GM12873 (cell line): ENCODE measurements around the gene PDXK.

ENCODE experiments used
- TF ChIP-seq, protein P1 (sequence below): IDR thresholded peaks from 2 replicates; pipeline ENCODE4 v1.5.1; 2012; ENCODE audit warnings: low read depth, mild to moderate bottlenecking, moderate library complexity, low read length, control low read depth; ENCODE audit not compliant: insufficient read depth; ENCODE audit errors: missing control alignments

Gene PDXK

DNA sequence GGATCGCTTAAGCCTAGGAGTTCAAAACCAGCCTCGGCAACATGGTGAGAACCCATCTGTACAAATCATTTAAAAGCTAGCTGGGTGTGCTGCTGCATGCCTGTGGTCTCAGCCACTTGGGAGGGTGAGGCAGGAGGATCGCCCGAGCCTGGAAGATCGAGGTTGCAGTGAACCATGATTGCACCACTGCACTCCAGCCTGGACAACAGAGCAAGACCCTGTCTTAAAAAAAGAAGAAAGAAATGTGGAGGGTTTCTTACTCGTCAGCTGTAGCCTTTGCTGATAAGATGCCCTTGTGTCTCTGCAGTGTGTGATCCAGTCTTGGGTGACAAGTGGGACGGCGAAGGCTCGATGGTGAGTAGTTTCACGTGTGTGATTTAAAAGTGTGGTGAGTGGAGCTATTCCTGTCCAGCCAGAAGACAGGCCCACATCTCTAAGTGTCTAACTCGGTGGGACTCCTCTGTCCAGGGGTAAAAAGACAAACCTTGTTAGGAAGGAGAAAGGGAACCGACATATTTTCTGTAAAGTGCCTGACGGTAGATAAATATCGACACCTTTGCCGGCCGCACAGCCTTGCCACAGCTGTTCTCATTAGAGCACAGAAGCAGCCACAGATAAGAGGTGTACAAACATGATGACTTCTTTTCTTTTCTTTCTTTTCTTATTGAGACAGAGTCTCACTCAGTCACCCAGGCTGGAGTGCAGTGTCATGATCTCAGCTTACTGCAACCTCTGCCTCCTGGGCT is 27.0 kb downstream of the PDXK start:
- TF ChIP-seq, protein P1, sequence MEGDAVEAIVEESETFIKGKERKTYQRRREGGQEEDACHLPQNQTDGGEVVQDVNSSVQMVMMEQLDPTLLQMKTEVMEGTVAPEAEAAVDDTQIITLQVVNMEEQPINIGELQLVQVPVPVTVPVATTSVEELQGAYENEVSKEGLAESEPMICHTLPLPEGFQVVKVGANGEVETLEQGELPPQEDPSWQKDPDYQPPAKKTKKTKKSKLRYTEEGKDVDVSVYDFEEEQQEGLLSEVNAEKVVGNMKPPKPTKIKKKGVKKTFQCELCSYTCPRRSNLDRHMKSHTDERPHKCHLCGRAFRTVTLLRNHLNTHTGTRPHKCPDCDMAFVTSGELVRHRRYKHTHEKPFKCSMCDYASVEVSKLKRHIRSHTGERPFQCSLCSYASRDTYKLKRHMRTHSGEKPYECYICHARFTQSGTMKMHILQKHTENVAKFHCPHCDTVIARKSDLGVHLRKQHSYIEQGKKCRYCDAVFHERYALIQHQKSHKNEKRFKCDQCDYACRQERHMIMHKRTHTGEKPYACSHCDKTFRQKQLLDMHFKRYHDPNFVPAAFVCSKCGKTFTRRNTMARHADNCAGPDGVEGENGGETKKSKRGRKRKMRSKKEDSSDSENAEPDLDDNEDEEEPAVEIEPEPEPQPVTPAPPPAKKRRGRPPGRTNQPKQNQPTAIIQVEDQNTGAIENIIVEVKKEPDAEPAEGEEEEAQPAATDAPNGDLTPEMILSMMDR = no peak

DNA sequence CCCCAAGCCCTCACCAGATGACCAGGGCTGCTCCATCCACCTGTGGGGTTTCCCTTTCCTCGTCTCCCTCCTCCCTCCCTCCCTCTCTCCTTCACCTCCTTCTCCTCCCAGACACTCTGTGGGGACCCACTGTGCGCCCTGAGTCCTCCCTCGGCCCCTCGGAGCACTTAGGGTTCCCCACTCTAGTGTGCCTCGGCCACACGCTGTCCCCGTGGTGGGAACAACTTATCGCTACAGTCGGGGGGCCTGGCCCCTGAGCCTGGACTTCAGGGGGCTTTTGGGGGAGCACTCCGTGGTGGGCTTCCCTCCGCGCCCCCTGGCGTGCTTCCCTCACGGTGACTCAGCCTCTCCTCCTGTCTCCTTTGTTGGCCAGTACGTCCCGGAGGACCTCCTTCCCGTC is 29.7 kb downstream of the PDXK start:
- TF ChIP-seq, protein P1 = no peak

DNA sequence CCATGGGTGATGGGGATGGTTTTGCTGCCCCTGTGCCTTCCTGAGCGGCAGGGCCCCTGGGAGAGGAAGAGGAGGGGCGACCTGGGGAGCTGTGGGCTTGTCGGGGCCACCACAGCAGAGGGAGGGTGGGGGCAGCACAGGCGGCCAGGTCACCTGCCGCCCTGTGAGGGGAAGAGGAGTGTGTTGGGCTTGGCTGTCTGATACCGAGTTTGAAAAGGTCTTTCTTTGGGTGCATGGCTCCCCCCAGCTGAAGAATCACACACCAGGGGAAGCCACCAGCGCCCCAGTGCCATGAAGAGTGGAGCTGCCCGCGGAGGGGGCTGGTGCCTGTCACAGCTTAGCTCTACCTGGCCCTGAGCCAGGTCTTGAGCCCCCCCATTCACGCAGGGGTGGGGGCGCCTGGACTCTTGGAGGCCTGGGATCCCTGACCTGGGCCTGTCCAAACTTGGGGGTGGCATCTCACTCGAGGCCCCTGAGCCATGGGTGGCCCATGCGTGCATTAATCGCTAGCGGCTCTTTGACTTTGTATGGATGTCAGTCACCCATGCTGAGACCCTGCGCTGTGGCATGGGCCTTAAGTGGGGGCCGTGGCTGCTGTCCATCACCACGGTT is 30.8 kb downstream of the PDXK start:
- TF ChIP-seq, protein P1 = no peak

DNA sequence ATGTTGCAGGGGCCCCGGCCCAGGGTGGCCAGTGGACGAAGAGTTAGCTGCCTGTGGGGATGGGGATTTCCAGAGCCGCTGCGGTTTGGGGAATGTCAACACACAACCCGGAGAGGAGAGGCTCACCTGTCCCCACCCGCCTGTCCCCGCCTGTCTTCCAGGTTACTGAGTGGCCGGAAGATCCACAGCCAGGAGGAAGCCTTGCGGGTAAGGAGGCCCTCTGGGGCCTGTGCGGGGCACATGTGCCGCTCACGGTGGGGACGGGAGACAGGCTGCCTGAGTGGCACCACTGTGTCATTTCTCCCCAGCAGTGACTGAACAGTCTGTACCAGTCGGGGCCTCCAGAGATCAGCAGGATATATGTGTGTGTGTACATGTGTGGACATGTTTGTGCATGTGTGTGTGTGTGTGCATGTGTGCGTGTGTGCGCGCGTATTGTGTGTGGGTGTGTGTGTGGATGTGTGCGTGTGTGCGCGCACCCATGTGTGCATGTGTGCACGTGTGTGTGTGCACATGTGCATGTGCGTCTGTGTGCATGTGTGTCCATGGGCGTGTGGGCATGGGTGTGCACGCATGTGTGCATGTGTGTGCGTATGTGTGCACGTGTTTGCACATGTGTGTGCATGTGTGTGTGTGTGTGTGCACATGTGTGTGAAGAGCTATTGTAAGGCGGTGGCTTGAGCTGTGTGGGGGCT is 31.6 kb downstream of the PDXK start:
- TF ChIP-seq, protein P1 = no peak

DNA sequence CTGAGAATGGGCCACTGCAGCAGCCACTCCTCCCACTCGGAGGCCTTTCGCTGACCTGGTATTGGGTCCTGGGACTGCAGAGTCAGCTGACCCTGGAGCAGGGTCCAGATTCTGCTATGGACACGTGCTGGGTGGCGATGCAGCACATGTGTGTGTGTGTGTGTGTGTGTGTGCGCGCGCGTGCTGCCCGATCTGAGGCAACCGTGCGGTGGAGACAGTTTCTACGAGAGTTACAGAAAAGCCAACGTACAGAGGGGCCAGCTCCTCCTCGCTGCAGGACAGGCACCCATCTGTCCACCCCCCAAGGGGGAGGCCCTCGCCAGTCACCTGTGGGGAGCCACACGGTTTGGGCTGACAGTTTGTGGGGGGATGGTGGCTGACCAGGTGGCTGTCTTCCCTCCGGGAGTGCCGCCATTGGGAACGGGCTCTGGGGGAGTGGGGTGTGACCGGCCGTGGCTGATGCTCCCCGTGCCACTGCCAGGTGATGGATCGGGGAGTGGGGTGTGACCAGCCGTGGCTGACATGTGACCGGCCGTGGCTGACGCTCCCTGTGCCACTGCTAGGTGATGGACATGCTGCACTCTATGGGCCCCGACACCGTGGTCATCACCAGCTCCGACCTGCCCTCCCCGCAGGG is 33.1 kb downstream of the PDXK start:
- TF ChIP-seq, protein P1 = no peak

DNA sequence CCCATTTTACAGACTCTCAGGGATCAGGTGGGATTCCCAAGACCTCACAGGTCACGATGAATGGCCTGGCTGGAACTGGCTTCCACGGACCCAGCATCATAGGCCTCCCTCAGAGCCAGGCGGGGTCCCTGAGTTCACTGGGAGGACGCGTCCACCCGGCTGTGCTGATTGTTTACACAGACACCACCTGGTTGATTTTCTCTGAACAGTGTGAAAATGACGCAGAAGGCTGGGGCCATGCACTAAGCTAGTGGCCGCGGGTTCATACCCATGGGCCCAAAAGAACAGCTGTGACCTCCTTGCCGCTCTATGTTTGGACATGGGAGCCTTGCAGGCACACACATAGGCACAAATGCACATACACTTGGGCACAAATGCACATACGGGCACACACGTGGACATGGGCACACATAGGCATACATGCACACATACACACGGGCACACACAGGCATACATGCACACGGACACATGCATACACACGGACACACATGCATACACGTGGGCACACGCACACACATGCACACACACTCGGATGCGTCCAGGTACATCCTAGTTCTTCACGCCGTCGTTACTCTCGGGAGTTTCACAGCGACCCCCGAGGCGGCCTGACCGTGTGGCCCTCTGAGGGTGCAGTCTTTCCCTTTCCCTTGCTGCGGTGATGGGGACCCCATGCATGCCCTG is 34.0 kb downstream of the PDXK start:
- TF ChIP-seq, protein P1 = no peak
